ENCODE results near the gene GPR3. TPM values are rescaled to one million over a fixed set of nuclear protein-coding genes. Genes with fewer than 3 reads are reported as not detected.
A peak's percentile ranks its signal among the peaks of the same experiment; 100 is the strongest.

The GPR3 gene
- total RNA-seq, 4 donors from 2014 or later, result 0.55 to 1.9 TPM; not detected in 2

DNA sequence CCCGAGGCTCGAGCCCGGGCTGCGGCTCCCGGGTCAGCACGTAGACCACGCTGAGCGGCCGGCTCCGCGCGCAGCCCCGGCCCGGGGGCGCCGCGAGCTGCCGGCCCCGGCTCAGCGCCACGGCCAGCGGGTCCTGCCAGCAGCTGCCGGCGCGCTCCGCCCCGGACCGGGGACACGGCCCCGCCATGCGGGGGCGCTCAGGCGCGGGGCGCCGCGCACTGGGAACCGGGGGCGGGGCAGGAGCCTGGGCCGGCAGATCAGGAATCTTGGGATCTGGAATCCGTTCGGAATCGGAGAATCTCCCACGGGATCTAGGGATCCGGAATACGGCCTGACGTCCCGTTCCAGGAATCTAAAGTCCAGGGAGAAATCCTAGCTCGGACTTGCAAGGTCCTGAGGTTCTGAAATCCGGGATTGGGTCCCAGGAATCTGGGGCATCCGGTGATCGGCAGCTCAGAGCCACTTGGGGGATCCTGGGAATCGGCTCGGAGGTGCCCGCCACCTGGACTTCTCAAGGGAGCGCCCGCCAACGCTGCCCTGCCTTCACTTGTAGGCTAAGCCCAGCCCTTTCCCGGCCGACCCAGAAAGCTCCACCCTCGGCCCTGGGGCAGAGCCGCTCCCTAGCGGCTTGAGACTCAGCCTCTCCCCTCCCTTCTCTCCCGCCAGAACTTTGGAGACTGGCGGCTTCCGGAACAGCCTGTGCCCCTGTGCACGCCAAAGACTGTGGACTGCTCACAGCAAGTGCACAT, 25.8 kb upstream of the GPR3 start, which contains the start of gene MAP3K6:
Gene MAP3K6 (minus strand): TSS at position 551 of the 749 bp plus-strand sequence. CDS start 364 bp downstream, at position 187.
- TF ChIP-seq POLR2A (IDR thresholded peaks at IDR 0.05), result peak; percentile 80 to 81
- TF ChIP-seq, protein P1, sequence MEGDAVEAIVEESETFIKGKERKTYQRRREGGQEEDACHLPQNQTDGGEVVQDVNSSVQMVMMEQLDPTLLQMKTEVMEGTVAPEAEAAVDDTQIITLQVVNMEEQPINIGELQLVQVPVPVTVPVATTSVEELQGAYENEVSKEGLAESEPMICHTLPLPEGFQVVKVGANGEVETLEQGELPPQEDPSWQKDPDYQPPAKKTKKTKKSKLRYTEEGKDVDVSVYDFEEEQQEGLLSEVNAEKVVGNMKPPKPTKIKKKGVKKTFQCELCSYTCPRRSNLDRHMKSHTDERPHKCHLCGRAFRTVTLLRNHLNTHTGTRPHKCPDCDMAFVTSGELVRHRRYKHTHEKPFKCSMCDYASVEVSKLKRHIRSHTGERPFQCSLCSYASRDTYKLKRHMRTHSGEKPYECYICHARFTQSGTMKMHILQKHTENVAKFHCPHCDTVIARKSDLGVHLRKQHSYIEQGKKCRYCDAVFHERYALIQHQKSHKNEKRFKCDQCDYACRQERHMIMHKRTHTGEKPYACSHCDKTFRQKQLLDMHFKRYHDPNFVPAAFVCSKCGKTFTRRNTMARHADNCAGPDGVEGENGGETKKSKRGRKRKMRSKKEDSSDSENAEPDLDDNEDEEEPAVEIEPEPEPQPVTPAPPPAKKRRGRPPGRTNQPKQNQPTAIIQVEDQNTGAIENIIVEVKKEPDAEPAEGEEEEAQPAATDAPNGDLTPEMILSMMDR (IDR thresholded peaks at IDR 0.05), result peak in 3 of 4 experiments; percentile 39 to 48 (median 44)
- Histone ChIP-seq H3K9me3 (no peaks in the 10 kb centered on the region), H3K27ac (peak within 1 kb of the TSS; percentile 96), H3K27me3 (no peaks in the 10 kb centered on the region), H3K4me3 (peak within 1 kb of the TSS; percentile 59 to 64), H3K4me1 (peaks cover 10 to 22% of the 10 kb centered on the region in 2 donors), H3K36me3 (no peaks in the 10 kb centered on the region)
- intact Hi-C loops (cut with DNase I; ENCODE audit: low total_unique reads), result no loop called here
- DNase-seq, result peak; percentile 89

DNA sequence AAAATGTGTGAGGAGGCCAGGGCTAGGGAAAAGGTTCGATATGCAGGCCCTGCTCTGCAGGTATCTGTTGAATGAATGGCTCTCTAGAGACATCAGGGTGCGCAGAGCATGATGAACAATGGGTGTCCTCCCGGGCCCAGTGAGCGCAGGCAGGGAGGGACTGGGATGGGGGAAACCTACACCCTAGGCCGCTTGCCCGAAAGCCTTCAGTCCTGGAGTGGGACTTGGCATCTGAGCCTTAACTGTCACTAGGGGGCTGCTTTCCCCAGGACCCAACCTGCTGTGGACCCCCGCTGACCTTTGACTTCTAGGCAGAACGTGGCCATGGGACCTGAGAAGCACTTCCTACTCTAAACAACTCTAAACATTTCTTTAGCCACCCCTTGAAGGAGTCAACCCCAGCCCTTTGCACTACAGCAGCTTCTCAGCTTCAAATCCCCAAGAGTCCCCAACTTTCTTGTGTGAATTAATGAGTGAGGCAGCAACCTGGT, 25.2 kb upstream of the GPR3 start:
- Histone ChIP-seq H3K4me1 (peaks cover 10 to 22% of the 10 kb centered on the region in 2 donors), H3K4me3 (peak overlapping the region; percentile 59 to 64), H3K27ac (peak overlapping the region; percentile 96), H3K9me3 (no peaks in the 10 kb centered on the region), H3K36me3 (no peaks in the 10 kb centered on the region), H3K27me3 (no peaks in the 10 kb centered on the region)
- DNase-seq, result no peak
- TF ChIP-seq, protein P1 (IDR thresholded peaks at IDR 0.05), result no peak
- no peak for TF ChIP-seq POLR2A (IDR thresholded peaks at IDR 0.05)
- intact Hi-C loops (cut with DNase I; ENCODE audit: low total_unique reads), result no loop called here

DNA sequence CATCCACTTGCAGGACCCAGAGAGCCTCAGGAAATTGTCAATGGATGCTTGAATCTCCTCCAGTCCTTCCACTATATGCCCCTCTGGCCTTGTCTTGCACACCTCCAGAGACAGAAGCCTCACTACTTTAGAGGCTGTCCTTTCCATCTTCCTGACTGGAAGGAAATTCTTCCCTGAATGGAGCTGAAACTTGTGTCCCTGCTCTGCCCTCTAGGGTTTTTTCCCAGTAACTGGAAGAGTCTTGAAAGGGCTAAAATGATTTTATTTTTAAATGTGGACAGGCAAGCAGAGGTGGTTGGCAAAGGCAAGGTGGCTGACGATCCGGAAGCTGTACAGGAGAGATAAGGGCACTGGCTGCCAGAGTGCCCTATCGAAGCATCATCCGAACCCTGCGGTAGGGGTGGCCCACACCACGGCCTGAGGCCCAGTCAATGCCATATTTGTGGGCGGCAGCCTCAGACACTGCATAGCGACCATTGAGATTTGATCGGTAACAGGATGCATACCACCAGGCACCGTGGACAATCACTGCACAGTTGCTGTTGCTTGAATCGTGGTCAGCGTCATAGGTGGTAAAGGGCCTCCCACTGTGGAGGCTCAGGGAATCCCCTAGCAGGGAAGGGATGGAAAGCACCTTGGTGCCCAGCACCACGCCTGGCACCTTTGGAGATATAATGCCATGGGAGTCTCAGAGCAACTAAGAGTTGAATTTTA, 23.4 kb upstream of the GPR3 start:
- H3K9me3 ChIP-seq, result no peaks in the 10 kb centered on the region
- intact Hi-C loops (cut with DNase I; ENCODE audit: low total_unique reads), result no loop called here
- DNase-seq, result no peak
- H3K27ac ChIP-seq, result no peak overlapping the region
- no peaks in the 10 kb centered on the region for H3K27me3 ChIP-seq
- TF ChIP-seq POLR2A (IDR thresholded peaks at IDR 0.05), result no peak
- TF ChIP-seq, protein P1 (IDR thresholded peaks at IDR 0.05), result no peak
- H3K4me3 ChIP-seq, result no peak overlapping the region
- H3K4me1 ChIP-seq, result peaks cover 10 to 22% of the 10 kb centered on the region in 2 donors
- no peaks in the 10 kb centered on the region for H3K36me3 ChIP-seq

DNA sequence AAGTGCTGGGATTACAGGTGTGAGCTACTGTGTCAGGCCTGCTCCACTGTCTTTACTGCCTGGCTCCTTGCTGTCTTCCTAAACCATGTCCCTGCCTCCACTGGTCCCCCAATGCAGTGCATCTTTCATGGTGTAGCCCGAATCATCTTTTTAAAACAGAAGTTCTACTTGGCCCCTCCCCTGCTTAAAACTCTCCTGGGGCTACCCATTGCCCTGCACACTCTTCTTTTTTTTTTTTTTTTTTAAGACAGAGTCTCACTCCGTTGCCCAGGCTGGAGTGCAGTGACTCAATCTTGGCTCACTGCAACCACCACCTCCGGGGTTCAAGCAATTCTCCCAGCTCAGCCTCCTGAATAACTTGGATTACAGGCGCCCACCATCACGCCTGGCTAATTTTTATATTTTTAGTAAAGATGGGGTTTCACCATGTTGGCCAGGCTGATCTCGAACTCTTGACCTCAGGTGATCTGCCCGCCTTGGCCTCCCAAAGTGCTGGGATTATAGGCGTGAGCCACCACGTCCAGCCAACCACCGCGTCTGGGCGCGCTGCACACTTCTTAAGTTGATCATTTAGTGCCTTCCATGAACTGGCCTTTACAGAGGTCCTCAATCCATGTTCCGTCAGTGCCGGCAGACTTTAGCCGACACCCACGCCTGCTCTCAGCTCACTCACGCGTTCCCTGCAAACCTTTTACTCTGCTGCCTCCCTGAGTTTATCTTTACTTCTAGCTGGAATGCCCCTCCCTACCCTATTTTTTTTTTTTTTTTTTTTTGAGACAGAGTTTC, 20.2 kb upstream of the GPR3 start:
- Histone ChIP-seq H3K27ac (no peak overlapping the region), H3K27me3 (no peaks in the 10 kb centered on the region), H3K4me1 (peaks cover 3 to 8% of the 10 kb centered on the region in 2 donors), H3K4me3 (no peak overlapping the region), H3K9me3 (no peaks in the 10 kb centered on the region), H3K36me3 (no peaks in the 10 kb centered on the region)
- intact Hi-C loops (cut with DNase I; ENCODE audit: low total_unique reads), result no loop called here
- no peak for DNase-seq
- TF ChIP-seq, protein P1 (IDR thresholded peaks at IDR 0.05), result peak in 1 of 4 experiments; percentile 19
- no peak for TF ChIP-seq POLR2A (IDR thresholded peaks at IDR 0.05)
